Astrocyte of the spinal cord (primary cell): ENCODE measurements around the gene ECSIT.
A peak's percentile ranks its signal among the peaks of the same experiment; 100 is the strongest.

Experiments used
- DNase-seq: peaks from one replicate; pipeline ENCODE4 v3.0.0; 2011; ENCODE audit warnings: low read depth, low spot score
- H3K4me3 ChIP-seq: 2 replicates; pipeline ENCODE4 v1.5.1; 2011; ENCODE audit warnings: low read depth, mild to moderate bottlenecking, low read length, moderate library complexity
- in situ Hi-C: cut with HindIII; loops from 2 replicates; pipeline ENCODE4 v1.10.0; 2017; ENCODE audit warnings: low sequenced_read_pairs
- TF ChIP-seq, protein P1 (sequence below): IDR thresholded peaks from 2 replicates; pipeline ENCODE4 v1.5.1; 2012; ENCODE audit warnings: low read depth, mild to moderate bottlenecking, low read length, inconsistent platforms

ECSIT gene

DNA sequence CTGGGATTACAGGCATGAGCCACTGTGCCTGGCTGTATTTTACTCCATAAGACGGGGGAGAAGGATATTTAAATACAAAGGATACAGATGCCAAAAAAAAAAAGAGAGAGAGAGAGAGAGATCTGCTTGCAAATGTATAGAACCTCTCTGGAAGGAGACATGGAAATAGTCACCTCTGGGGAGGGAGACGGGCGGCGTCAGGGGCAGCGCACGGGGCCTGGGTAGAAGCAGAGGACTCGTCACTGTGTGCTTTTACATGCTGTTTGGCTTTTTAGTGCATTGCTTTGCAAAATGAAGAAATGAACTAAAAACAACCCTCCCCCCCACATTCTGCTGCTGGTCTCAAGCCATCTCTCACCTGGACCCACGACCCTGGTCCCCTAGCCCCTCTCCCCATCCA is 18.5 kb downstream of the ECSIT start:
- TF ChIP-seq, protein P1, sequence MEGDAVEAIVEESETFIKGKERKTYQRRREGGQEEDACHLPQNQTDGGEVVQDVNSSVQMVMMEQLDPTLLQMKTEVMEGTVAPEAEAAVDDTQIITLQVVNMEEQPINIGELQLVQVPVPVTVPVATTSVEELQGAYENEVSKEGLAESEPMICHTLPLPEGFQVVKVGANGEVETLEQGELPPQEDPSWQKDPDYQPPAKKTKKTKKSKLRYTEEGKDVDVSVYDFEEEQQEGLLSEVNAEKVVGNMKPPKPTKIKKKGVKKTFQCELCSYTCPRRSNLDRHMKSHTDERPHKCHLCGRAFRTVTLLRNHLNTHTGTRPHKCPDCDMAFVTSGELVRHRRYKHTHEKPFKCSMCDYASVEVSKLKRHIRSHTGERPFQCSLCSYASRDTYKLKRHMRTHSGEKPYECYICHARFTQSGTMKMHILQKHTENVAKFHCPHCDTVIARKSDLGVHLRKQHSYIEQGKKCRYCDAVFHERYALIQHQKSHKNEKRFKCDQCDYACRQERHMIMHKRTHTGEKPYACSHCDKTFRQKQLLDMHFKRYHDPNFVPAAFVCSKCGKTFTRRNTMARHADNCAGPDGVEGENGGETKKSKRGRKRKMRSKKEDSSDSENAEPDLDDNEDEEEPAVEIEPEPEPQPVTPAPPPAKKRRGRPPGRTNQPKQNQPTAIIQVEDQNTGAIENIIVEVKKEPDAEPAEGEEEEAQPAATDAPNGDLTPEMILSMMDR = no peak
- DNase-seq = no peak
- in situ Hi-C loops = no loop called here
- H3K4me3 ChIP-seq = no peak overlapping the region

DNA sequence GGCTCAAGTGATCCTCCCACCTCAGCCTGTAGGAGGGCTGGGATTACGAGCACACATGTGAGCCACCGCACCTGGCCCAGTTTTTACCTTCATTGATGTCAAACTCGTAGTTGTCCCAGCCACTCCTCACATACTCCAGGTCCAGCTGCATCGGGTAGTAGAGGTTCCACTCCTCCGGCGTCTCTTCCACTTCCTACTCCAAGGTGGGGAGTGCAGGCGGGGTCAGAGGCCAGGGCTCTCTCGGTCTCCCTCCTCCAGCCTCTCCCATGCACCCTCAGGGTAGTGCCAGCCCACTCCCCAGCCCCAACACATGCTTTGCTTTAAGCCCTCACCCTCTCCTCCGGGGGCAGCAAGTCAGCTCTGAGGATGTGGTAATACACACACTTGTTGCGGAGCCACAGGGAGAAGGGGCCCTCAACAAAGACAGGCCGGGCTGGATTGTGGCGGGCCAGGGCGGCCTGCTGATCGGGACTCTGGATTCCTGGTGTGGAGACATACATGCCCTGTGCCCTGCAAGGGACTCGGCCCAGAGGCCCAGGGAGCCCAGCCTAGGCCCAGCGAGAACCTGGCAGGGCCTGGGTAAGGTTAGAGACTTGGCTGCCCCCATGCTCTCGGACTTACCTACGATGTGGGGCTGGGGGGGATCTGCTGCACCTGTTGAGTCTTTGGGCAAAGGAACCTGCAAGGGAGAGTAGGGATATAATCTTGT is 21.4 kb downstream of the ECSIT start:
- TF ChIP-seq, protein P1 = no peak
- no peak overlapping the region for H3K4me3 ChIP-seq
- DNase-seq = no peak
- in situ Hi-C loops = no loop called here

DNA sequence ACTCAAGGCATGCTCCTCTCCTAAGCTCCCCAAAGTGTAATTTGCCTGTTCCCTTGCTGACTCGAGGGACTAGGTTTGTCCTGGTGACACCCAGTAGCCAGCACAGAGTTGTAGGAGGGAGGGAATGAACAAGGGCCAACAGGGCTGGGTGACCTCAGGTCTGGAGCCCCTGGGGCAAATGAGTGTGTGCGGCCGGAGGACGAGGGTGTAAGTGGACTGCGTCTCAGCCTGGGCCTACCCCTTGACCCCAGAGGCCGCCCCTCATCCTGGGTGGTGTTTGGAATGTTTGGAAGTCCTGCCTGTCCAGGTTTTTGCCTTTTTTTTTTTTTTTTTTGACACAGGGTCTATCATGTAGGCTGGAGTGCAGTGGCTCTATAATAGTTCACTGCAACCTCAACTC is 22.0 kb downstream of the ECSIT start:
- TF ChIP-seq, protein P1 = no peak
- in situ Hi-C loops = no loop called here
- H3K4me3 ChIP-seq = no peak overlapping the region
- no peak for DNase-seq

DNA sequence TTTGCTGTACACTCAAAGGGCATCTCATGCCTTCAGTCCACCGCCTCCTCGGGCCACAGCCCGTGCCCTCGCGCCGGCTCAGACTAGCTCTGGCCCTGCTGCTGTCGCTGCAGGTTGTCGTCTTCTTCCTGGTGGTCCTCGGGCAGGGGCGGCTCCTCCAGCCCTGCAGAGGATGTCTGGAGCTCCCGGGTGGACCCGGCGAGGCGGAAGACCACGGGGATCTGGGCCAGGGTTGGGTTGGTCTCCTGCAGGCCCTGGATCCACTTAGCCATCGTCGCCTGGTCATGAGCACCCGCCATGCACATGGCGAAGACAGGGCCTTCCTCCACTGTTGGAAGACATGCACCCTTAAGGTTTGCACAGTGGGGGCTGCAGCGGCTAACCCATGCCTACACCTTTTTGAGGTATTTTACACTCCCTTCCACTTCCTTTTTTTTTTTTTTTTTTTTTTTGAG is 22.8 kb downstream of the ECSIT start:
- H3K4me3 ChIP-seq = peak overlapping the region; percentile 53
- in situ Hi-C loops = no loop called here
- TF ChIP-seq, protein P1 = no peak
- no peak for DNase-seq

DNA sequence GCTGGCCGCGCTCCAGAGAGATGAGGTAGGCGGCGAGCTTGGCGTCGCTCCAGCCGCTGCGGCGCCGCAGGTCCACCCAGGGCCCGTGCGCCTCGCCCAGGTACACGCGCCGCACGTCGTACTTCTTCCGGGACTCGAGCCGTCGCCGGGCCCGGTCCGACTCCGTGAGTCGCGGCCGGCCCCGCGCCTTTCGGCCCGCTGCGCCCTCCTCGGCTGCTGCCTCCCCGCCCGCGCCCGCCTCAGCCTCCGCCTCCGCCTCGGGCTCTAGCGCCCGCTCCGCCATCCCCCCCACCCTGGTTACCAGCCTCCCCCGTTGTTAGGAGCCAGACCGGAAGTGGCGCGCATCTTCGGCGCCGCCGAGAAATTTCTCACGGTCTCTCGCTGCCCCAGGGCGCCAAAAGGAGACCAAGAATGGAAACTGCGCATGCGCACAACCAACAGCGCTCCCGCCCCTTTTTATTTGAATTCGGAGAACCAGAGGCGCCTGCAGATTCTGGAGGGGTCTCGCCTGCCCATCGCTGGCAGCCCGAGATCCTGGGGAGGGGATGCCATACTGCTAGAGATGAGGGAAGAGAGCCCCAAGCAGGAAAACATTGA is 23.3 kb downstream of the ECSIT start, which contains the start of gene ZNF653:
Gene ZNF653 (minus strand): TSS at position 336 of the 597 bp plus-strand sequence. CDS start 53 bp downstream, at position 283.
- in situ Hi-C loops = no loop called here
- peak; percentile 95 for DNase-seq
- peak within 1 kb of the TSS; percentile 53 for H3K4me3 ChIP-seq
- TF ChIP-seq, protein P1 = no peak

DNA sequence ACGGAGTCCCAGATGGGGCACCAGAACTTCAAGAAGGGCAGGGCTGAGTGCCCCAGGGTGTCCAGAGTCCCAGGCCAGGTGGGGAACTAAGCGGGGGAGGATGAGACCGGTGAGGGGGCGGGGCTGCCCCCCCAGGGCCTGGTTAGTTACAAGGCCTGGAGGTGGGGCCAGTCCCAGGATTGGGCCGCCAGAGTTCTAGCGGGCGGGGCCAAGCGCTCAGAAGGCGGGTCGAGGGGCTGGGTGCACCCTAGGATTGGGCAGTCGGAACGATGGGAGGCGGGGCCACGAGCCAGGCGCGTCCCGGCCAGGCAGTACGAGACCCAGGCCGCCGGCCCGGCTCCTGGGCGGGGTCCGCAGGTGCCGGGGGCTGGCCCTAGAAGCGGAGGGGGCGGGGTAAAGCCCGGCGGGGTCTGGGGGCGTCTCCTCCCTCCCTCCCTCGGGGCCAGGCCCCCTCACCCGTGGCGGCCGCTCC is 23.9 kb downstream of the ECSIT start:
- in situ Hi-C loops = no loop called here
- peak overlapping the region; percentile 53 for H3K4me3 ChIP-seq
- TF ChIP-seq, protein P1 = no peak
- DNase-seq = peak; percentile 95
